Upper lobe of right lung (tissue), 1 donor: ENCODE data around the gene LXN. TPM values are rescaled to one million over a fixed set of nuclear protein-coding genes. Genes with fewer than 3 reads are reported as not detected.
"Not testable (repeated sequence)": the region's sequence is repeated elsewhere in the genome, so short reads cannot be mapped to it uniquely, and the experiment has no call there.

Source experiments
- ATAC-seq: fragments of 200-7000 bp; cut with Tn5 transposase; one replicate; pipeline ENCODE4 v1.9.1; 2020; ENCODE audit warnings: mild to moderate bottlenecking, moderate library complexity
- DNase-seq: peaks from one replicate; pipeline ENCODE4 v3.0.0-alpha.2; 2020
- H3K27ac ChIP-seq: fragments of 200-600 bp; one replicate; pipeline ENCODE4 v1.8.0; 2022
- H3K27me3 ChIP-seq: fragments of 200-600 bp; one replicate; pipeline ENCODE4 v1.8.0; 2022; ENCODE audit warnings: mild to moderate bottlenecking
- H3K36me3 ChIP-seq: fragments of 200-600 bp; one replicate; pipeline ENCODE4 v1.8.0; 2022
- H3K4me1 ChIP-seq: fragments of 200-600 bp; one replicate; pipeline ENCODE4 v1.8.0; 2022
- H3K4me3 ChIP-seq: fragments of 200-600 bp; one replicate; pipeline ENCODE4 v1.8.0; 2022; ENCODE audit warnings: mild to moderate bottlenecking
- H3K9me3 ChIP-seq: fragments of 200-600 bp; one replicate; pipeline ENCODE4 v1.8.0; 2022
- intact Hi-C: fragments of 100-400 bp; cut with DNase I; formaldehyde crosslinking; loops from one replicate; pipeline ENCODE4 v1.11.0; 2022
- total RNA-seq: library from RNA; stranded (reverse); fragmentation: NEBNext Ultra II Directional; extraction: Animal tissue kit (Norgen Biotek cat#: 25700); gene quantifications from one replicate; pipeline ENCODE4 v1.2.1, GENCODE V29; 2021
- TF ChIP-seq, protein P1 (sequence below): fragments of 200-600 bp; IDR thresholded peaks from one replicate; pipeline ENCODE4 v1.8.0; 2022; ENCODE audit warnings: antibody characterized with exemption
- donor health status: DM: no; HTN: yes; CAD: no; lungs with severe emphysema.

The LXN gene
- total RNA-seq, 1 donor from 2014 or later, result 20.9 TPM

DNA sequence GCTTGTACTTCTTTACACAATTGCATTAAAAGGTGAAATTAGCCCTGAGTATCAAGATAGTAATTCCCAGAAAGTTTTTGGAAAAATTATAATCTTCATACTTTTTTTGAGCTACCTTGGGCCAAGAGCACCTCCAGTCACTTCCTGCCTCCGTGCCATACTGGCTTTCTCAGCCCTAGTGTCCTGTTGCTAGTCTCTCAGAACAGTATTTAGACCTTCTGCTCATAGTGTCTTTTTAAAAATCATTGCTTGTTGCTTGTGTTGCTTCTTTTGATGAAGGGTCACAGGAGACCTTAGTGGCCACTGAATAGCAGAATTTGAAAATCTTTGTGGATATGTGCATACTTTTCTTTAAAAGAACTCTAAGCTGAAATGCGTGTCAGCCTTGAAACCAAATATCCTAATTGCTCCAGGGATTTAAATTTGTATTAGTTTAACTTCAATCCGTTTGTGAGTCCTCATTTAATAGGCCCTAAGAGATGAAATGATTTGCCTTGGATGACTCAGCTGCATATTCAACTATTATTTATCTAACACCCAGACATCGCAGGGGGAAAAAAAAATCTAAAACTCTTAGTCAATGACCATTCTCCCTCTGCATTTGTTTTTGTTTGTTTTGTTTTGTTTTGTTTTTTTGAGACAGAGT is 29.1 kb upstream of the LXN start:
- Histone ChIP-seq H3K27me3 (no peaks in the 10 kb centered on the region), H3K9me3 (no peaks in the 10 kb centered on the region), H3K27ac (no peak overlapping the region), H3K36me3 (peaks cover 20% of the 10 kb centered on the region), H3K4me3 (no peak overlapping the region), H3K4me1 (peaks cover 16% of the 10 kb centered on the region)
- ATAC-seq (no peak), DNase-seq (no peak)
- intact Hi-C loops, result no loop called here
- TF ChIP-seq, protein P1, sequence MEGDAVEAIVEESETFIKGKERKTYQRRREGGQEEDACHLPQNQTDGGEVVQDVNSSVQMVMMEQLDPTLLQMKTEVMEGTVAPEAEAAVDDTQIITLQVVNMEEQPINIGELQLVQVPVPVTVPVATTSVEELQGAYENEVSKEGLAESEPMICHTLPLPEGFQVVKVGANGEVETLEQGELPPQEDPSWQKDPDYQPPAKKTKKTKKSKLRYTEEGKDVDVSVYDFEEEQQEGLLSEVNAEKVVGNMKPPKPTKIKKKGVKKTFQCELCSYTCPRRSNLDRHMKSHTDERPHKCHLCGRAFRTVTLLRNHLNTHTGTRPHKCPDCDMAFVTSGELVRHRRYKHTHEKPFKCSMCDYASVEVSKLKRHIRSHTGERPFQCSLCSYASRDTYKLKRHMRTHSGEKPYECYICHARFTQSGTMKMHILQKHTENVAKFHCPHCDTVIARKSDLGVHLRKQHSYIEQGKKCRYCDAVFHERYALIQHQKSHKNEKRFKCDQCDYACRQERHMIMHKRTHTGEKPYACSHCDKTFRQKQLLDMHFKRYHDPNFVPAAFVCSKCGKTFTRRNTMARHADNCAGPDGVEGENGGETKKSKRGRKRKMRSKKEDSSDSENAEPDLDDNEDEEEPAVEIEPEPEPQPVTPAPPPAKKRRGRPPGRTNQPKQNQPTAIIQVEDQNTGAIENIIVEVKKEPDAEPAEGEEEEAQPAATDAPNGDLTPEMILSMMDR, result no peak

DNA sequence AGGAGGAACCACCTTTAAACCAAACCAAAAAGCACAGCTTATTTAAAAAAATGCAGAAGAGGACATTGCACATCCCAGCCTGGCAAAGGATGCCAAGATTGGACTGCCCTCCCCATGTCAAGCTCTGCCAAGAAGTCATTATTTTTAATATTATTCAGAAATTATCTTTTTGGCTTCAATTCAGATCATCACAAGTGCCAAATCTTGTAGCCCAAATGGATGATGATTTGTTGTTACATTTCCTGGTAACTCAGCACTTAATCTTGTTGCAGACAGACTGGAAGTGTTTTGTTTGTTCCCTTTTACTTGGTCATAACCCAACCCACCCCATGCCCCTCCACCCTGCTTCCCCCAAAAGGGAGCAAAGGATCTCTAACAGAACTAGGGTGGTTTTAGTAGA is 28.1 kb upstream of the LXN start:
- H3K27me3 ChIP-seq, result no peaks in the 10 kb centered on the region
- TF ChIP-seq, protein P1, result no peak
- H3K36me3 ChIP-seq, result peaks cover 20% of the 10 kb centered on the region
- DNase-seq (no peak), ATAC-seq (peak; percentile 21)
- H3K27ac ChIP-seq, result no peak overlapping the region
- intact Hi-C loops, result no loop called here
- no peaks in the 10 kb centered on the region for H3K9me3 ChIP-seq
- no peak overlapping the region for H3K4me3 ChIP-seq
- peaks cover 17% of the 10 kb centered on the region for H3K4me1 ChIP-seq

DNA sequence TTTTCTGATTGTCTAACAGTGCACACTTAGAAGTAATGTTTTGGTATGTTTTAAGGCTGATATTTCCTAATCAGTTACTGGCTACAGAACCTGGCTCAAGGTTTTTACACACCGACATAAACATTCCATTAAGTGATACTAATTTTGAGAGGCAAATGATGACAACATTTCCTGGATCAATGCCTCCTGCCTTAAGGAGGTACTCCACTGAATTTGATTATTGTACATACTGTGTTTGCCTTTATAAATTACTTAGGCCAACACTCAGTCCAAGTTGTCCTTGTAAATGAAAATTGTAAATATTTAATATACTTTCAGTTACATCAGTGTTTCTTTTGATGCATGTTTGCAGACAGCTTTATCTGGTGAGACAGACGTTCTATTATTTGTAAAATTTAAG is 24.2 kb upstream of the LXN start:
- peaks cover 16% of the 10 kb centered on the region for H3K36me3 ChIP-seq
- peaks cover 16% of the 10 kb centered on the region for H3K4me1 ChIP-seq
- no peak overlapping the region for H3K27ac ChIP-seq
- no peak overlapping the region for H3K4me3 ChIP-seq
- H3K27me3 ChIP-seq, result no peaks in the 10 kb centered on the region
- intact Hi-C loops, result no loop called here
- H3K9me3 ChIP-seq, result no peaks in the 10 kb centered on the region
- TF ChIP-seq, protein P1, result no peak
- DNase-seq, result no peak
- ATAC-seq, result no peak

DNA sequence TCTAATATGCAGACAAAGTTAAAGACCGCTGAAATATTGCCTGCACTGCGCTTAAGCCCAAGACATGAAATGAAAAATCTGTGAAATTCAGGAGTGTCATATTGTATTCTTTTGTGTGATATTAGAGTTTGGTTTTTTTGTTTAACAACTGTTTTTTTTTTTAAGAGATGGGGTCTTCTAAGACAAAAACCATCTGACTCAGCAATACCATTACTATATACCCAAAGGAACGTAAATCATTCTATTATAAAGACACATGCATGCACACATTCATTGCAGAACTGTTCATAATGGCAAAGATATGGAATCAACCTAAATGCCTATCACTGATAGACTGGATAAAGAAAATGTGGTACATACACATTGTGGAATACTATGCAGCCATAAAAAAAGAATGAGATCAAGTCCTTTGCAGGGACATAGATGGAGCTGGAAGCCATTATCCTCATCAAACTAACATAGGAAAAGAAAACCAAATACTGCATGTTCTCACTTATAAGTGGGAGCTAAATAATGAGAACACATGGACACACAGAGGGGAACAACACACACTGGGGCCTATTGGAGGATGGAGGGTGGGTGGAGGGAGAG is 21.5 kb upstream of the LXN start:
- intact Hi-C loops, H3K27ac ChIP-seq, H3K27me3 ChIP-seq, H3K4me3 ChIP-seq, H3K9me3 ChIP-seq, ATAC-seq, H3K4me1 ChIP-seq, DNase-seq: not testable (repeated sequence)
- H3K36me3 ChIP-seq, result peaks cover 34% of the 10 kb centered on the region

DNA sequence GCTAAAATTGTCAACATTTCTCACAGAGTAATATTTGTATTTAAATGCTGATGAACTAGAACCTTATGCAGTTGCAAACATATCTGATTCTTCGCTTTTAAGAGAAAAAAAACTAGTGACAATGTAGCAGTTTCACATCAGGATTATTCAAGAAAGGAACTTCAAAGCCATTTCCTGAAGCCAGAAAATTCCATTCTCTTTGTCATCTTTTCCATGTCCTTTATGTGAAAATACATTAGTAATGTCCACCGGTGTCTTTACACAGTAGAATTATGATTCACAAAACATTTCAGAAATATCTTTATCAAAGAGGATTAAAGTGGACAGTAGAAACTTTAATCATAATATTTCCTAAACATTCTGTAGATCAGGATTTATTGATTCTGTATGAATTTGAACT is 12.7 kb upstream of the LXN start:
- Histone ChIP-seq H3K4me3 (no peak overlapping the region), H3K9me3 (no peaks in the 10 kb centered on the region), H3K27ac (no peak overlapping the region), H3K4me1 (no peaks in the 10 kb centered on the region), H3K36me3 (peaks cover 36% of the 10 kb centered on the region), H3K27me3 (no peaks in the 10 kb centered on the region)
- intact Hi-C loops, result no loop called here
- TF ChIP-seq, protein P1, result no peak
- DNase-seq (no peak), ATAC-seq (no peak)

DNA sequence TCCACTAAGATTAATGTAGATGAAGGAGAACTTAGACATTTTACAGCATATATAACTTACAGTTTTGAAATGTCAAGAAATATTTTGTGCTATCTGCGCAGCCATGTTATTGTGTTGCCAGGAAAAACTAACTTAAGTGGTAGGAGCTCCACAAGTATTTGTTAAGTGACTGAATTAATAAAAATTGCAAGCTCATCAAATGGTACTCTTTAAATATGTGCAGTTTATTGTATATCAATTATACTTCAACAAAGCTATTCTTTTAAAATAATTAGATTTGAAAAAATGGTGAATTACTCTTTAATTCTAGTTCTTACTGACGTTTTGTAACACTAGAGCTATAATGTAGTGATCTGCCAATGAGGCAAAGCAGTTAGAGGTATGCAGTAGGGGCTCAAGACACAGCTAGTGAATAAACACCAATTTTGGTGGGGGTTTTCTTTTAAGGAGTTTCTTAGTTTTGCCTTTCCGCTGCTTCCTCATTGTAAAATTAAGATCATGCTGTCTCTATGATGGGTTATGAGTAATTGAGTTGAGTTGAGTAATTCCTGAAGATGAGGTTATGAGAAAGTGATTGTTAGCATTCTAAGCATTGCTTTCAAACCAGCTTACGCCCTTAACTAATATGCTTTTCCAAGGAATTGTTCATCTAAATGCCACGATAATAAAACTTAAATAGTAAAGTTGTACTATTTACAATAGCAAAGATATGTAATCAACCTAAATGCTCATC is 10.9 kb upstream of the LXN start:
- H3K4me1 ChIP-seq, result no peaks in the 10 kb centered on the region
- DNase-seq, result no peak
- ATAC-seq, result no peak
- TF ChIP-seq, protein P1, result no peak
- no peaks in the 10 kb centered on the region for H3K27me3 ChIP-seq
- peaks cover 39% of the 10 kb centered on the region for H3K36me3 ChIP-seq
- no peak overlapping the region for H3K27ac ChIP-seq
- no peaks in the 10 kb centered on the region for H3K9me3 ChIP-seq
- no peak overlapping the region for H3K4me3 ChIP-seq
- intact Hi-C loops, result no loop called here
